Forelimb muscle (tissue), 1 donor: ENCODE data around the gene KAZN. TPM values are rescaled to one million over a fixed set of nuclear protein-coding genes. Genes with fewer than 3 reads are reported as not detected.

Source experiments
- DNase-seq: peaks from one replicate; pipeline ENCODE4 v3.0.0-alpha.2; 2013; ENCODE audit warnings: low read depth
- polyA plus RNA-seq: library from polyadenylated mRNA; unstranded; fragments of 120-200 nt; gene quantifications from one replicate; pipeline ENCODE4 v1.2.1, GENCODE V29; 2013; ENCODE audit not compliant: insufficient read length

Gene KAZN
- polyA plus RNA-seq, 1 donor: 12.8 TPM

DNA sequence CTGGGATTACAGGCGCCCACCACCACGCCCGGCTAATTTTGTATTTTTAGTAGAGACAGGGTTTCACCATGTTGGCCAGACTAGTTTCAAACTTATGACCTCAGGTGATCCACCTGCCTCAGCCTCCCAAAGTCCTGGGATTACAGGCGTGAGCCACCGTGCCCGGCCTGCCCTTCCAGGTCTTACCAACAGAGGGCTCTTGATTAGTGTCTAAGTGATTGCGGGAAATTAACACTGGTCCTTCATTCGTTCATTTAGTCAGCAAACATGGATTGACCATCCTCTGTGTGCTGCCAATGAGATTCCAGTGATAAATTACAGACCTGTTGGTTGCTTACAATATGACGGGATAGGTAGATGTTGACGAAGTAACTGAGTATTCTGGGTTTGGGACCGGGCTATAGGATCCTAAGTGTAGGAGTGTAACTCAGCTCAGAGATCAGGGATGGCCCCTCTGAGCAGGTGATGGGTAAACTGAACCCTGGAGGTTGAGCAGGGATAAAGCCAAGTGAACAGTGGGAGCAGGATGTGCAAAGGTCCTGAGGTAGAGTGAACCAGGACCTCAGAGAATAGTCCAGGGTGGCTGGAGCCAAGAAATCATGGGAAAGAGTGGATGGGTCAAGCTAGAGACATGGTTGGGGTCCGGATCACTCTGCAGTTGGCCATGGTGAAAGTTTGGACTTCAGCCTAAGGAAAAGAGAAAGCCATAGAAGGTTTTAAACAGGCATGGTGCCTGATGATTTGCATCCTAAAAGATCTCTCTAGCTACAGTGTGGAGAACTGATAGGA is 171.2 kb downstream of the KAZN start:
- DNase-seq: no peak

DNA sequence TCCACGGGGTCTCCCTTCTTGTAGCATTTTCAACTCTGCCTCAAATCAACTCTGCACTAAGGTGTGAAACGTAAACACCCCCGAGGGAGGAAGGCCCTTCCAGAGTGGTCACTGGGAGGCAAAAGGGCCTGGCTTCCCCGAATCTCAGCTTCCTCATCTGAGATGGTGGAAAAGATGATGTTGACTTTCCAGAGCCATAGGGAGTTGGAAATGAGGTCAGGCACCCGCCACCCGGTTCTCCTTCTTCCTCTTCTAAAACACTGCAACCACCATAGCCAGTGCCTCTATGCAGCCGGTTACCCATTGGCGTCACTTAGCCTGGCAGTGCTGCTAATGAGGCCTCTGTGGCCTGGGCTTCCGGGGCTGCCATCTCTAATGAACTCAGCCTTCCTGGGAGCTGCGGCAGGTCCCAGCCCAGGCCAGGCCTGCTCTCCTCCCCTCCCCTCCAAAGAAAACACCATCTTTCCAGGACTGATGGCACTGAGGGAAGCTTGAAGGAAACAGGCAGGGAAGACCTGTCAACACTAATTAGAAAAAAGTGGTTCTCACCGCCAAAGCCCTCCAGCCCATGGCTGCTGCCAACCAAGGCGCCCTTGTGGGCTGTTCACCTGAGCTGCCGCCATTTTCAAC is 175.0 kb downstream of the KAZN start:
- DNase-seq: no peak

DNA sequence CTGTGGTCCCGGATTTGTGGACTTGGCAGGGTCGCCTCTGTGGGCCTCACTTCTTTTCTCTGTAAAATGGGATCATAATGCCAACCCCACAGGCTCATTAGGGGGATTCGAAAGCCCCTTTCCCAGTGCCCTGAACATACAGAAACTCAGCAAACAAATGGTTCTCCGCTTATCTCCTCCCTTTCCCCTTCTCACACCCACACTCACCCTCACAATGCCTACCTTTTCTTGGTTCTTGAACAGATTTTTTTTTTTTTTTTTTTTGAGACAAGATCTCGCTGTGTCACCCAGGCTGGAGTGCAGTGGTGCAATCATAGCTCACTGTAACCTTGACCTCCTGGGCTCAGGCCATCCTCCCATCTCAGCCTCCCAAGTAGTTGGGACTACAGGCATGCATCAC is 175.7 kb downstream of the KAZN start:
- DNase-seq: no peak

DNA sequence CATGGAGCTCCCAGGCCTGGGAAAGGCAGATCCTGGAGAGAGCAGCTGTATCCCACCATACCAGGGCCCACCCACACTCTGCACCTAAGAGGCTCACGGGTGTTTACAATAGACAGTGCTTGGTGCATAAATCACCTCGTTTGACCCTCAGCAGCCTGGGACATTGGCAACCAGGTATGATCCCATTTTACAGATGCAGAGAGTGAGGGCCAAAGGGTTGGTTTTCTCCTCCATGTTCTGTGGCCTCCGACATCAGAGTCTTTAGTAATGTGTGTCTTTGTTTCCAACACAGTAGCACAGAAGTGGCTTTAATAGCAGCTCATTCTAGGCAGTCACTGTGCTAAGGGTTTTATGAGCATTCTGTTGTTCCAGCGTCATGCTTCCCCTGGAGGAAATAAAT is 176.5 kb downstream of the KAZN start:
- DNase-seq: no peak

DNA sequence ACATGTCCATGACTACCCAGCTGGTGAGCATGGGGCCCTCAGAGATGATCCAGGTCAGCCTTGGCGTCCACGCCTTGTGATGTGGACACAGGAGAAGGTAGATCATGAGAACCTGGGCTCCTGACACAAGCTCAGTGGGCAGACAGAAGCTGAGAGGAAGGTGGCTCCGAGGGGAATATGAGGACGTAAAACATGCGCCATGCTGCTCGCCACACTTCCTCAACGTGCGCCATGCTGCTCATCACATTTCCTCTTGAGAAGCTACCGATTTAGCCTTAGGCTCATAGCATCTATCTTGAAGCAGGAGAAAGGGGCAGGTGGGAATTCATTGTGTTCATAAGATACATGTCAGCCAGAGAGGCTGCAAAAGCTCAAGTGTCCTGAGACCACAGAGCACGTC is 176.9 kb downstream of the KAZN start:
- DNase-seq: no peak

DNA sequence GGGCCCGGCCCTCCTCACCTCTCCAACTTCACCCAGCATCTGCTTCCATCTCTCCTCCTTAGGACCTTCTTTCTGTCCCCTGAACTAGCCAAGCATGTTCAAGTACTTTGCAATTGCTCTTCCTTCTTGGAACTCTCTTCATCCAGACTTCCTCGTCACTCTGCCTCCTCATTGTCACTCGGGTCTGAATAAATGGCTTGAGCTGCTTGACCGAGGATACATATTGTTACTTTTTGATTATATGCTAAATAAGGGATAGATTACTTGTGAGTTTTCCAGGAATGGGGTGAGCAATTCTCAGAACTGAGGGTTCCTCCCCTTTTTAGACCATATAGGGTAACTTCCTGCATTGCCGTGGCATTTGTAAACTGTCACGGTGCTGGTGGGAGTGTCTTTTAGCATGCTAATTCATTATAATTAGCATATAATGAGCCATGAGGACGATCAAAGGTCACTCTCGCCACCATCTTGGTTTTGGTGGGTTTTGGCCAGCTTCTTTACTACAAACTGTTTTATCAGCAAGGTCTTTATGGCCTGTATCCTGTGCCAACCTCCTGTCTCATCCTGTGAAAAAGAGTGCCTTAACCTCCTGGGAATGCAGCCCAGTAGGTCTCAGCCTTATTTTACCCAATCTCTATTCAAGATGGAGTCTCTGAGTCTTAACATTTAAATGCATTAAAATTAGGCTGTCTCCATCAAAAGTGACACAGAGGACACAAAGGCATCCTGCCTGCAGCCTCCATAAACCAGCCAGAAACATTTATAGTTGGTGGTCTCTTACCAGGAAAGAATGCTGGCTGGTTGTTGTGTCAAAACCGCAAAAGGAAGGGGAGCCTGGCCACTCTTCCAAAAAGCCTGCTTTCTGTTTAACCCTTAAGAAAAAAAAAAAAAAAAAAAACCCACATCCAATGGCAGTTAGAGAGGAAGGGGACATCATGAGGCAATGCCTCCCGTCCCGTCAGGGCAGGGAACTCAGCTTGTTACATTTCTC is 179.3 kb downstream of the KAZN start:
- no peak for DNase-seq

DNA sequence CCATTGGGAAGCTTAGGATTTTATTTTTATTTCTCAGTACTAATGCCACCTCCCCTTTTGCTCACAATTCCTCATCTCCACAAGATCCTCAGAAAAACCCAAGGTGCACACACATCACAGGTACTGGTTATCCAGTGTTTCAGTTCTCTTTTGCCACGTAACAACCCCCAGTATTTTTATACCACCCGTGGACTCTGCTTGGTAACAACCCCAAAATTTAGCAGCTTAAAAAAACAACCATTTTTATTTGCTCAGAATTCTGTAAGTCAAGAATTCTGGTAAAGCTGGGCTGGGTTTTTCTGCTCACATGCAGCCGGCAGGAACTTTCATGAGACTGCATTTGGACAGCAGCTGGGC is 180.0 kb downstream of the KAZN start:
- no peak for DNase-seq

DNA sequence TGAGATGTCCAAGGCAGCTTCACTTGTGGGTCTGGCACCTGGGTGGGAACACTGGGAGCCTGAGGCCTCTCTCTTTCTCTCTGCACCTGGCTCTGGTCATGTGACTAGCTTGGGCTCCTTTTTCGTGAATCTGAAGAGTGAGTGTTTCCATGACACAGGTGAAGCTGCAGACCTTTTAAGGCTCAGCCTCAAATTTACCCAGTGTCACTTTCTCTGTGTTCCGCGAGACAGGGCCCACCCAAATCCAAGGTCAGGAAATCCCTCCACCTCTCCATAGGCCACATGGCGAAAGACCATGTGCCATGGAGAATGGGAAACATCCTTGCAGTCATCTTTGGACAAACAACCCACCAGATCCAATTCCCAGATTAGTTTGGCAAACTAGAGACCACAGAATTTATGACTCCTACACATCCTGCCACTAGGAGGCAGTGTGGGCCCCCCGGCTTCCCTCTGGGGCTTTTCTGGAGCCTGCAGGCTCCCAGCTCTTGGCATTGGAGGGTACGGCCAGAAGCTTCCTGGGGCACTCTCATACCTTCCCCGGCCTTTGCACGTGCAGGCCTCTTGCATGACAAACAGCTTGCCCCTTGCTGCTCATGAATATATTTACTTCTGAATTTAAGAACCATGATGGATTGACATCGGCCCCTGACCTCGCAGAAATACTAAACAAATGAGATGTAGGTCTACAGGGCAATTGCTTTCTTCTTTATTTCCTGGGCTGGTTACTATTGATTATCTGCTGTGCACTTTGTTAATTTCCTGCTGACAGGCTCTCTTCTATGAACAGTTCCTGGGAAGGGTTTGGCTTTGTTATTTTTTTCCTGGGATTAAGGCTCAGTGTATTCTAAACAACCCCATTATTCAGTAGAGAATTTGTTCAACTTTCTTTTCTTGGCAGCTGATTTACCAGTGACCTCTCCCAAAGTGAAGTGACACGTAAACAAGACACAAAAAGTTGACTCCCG is 180.7 kb downstream of the KAZN start:
- no peak for DNase-seq

DNA sequence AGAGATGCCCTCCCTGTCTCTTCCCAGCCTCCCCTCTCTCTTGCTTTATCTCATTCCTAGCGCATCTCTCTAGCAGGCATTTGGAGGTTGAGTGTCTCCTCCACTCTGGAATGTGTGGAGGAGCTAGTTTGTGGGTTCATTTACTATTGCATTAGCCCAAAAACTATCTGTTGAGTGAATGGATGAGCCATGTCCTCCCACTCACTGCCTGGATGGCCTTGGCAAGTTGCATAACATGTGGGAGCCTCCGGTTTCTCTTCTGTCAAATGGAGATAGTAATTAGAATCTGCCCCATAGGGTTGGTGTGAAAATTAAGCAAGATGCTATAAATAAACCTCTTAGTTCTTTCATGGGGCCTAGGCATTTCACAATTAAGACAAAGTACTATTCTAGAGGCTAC is 181.8 kb downstream of the KAZN start:
- DNase-seq: no peak

DNA sequence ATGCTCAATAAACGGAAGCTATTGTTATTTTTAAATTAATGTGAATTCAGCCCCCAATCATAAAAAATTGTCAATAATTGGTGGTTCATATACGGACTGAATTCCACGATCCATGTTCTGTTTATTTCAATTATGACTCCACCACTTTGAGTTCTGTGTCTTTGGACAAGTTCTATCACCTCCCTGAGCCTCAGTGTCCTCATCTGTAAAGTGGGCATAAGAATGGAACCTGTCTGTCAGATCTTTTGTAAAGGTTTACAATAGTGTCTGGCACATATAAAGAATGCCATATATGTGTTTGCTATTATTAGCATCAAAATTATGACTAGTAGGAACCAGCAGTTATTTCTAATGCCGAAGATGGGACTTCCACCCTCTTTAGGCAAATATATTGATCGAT is 183.3 kb downstream of the KAZN start:
- DNase-seq: no peak

DNA sequence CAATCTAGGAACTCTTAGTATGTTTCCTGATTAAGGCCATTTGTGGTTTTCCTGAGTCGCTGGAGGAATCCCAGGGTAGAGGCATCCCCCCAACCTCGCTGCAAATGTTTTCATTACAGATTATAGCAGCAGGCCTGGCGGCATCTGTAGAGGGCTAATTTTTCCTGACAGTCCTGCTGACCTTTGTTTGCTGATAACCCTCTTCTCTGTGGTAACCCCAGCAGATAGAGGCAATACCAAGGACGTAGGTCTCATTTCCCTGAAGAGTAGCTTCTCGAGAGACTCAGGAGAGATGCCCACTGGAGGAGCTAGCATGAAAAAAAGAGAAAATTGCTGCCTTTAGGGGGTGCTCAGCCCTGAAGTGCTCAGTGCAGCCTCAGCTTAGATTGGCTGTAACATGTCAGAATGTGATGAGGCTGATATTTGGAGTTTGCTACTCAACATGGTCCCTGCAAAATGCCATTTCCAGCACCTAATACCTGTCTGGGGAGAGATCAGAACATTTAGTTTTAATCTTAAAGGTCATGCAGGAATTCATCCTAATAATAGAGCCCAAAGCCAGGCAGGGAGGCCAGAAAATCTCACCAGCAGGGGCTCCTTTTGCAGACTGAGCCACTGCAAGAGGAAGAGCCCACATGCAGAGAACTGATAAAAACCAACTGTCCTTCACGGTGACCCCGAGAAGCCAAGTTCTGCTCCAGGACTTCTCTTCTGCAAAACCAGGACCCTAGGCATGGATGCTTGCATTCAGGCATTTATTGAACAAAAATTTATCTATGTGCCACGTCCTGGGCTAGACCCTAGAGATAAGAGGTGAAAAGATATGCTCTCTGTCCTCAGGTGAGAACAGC is 184.5 kb downstream of the KAZN start:
- no peak for DNase-seq

DNA sequence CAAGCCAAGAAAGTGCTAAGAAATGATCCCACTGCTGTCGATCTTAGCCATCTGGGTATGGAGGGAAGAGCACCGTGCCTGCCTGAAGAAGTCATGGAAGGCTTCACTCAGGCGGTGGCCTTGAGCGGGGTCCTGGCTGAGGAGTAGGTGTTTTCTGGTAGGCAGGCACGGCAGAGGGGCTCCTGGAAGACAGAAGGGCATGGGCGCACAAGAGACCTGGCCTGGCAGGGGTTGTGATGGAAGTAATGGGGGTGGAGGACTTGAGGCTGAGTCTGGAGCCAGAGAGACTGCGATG is 185.1 kb downstream of the KAZN start:
- DNase-seq: no peak

DNA sequence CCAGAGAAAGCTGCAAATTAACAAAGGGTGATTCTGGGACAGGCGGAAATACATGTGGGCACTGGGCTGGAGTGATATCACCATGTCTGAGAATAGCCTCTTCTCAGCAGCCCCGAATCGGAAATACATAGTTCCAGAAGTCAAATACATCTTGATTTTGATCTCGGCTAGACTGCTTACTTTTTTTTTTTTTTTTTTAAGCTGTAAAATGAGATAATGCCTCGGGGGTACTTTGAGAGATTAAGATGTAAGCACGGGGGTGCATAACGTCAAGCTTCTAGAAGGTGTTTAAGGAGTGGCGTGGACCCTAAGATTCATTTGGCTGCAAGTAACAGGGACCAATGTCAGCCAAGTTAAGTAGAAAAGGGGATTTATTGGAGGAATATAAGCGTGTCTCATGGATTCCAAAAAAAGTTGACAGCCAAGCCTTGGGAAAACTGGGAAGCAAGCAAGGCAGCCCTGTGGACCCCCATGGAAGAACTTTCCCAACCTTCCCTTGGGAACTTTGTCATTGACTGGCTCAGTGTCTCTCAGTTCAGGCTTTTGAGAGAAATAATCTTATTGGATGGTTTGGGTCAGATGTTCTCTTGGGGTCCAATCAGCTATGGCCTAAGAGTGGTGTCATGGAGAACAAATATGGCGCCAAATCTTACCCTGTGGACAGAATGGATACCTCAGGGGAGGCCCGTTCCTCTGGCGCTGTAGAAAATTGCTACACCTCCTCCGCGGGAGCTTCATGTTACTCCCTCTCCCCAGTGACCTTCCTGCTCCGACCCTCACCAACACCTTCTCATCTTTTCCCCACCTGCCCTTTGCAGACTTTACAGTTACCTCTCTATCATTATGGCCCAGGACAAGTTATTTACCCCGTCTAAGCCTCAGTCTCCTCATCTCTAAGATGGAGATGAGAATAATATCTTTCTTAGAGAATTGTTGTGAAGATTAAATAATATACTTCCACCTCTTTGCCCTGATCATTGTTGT is 186.6 kb downstream of the KAZN start:
- no peak for DNase-seq

DNA sequence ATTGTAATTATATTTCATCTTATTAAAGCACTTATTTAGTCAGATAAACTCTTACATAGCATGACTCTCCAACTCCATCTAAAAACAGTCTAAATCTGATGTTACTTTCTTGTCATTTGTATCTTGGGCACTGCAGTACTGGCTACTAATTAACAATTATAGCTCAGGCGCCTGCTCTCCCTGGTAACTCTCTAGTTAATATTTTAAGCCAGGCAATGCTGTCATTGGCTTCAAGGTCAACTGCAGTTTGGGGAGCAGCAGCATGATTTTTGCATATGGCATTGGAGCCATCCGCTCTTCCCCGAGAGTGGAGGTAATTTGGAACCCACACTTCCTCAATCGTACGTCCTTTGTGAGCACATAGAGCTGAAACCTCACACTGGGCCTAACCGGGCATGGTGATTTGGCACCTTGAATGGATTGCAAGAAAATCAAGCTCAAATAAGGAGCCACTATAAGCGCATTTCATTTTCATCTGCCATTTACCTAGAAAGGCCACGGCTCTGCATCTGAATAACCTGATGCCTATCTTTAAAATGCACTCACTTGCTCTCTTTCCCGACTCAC is 187.7 kb downstream of the KAZN start:
- DNase-seq: no peak

DNA sequence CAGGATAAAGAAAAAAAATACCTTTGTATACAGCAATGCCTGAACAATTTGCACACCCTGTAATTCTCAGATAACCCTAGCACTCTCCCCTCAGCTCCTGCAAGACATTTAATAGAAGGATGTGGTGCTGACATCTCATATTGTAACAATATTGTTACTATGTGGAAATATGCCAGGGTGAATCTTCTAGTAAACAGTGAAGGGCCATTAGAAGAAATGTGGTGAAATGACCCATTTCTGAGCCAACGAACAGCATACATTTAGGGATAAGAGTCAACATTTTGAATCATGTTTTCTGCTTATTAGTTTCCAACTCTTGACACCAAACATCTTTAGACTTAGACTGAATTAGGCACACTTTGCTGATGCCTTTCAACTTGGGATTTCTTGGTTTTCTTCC is 188.2 kb downstream of the KAZN start:
- no peak for DNase-seq

DNA sequence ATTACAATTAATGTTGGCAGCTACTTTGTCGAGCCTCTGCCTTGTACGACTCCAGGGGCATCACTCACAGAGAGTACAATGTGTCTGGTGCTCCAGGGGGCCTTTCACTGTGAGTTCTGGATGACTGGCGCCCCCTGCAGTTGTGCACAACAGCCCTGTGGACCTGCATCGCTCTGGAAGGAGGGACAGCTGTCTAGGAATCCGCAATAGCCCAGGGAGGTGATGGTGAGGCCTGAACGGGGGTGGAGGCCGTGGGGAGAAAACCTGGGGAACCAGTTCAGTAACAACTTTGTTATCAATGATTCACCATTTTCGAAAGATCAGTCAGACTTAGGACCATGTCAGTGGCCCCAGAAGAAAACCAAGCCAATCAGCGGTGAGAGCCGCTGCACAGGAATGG is 189.1 kb downstream of the KAZN start:
- no peak for DNase-seq

DNA sequence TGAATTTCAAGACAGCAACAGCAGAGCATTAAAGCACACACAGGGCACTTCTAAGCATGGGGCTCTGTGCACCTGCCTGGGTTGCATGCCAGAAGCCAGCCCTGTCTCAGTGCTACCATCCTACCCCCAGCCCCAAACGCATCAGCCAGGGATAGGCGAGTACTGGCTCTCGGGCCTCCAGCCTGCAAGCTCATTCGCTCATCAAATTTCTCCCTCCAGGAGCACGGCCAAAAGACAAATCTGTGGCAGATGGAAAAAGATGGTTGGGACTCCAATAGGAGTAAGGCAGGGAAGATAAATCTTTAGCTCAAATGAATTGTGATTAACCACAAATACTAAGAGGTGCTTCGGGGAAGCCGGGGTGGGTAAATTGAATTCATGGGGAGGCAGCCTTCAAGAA is 189.6 kb downstream of the KAZN start:
- peak; percentile 24 for DNase-seq

DNA sequence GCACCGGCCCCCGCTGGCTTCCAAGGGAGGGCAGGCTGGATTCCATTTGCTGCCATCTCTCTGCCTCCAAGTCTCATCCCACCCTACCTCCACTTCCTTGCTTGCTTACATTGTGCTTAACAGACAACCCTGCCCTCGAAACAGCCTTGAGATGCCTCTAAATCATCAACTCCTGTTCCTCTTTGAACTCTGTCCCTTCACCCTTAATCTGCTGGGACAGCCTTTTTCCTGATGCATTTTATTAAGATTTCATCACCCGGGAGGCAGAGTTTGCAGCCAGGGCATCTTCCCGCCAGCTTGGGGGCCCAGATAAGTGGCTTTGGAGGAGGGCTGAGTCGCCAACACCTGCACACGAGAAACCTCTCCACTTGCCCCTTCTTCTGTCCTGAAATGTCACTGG is 192.5 kb downstream of the KAZN start:
- no peak for DNase-seq

DNA sequence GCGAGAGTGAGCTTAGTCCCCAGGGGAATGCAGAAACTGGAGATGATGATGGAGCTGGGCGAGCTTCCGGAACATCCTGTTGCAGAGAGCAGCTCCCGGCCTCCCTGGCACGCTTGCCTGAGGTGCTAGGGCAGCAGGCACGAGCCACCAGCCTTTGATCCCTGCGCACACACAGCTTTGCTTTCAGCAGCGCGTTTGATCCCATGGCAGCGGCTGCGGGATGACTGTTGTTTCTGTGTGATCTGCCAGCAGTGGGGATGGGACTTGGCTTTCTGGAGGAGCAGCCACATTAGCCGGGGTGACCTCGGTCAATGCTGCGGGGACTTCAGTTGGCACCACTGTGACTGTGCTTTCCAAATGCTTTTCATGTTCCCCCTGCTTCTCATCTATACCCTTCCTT is 193.2 kb downstream of the KAZN start:
- no peak for DNase-seq
